Nephron (organoid): ENCODE data around the gene TMEM243.

Experiments
- H3K27ac Mint-ChIP-seq, 3 experiments: 2 replicates each; pipeline ENCODE4 v1.8.0; 2020; ENCODE audit warnings: mixed read lengths in 3 of 3, mild to moderate bottlenecking in 2 of 3, moderate library complexity in 1 of 3
- H3K27me3 Mint-ChIP-seq: 2 replicates; pipeline ENCODE4 v1.8.0; 2021; ENCODE audit warnings: low read depth, mild to moderate bottlenecking, moderate library complexity, mixed read lengths
- H3K36me3 Mint-ChIP-seq: 2 replicates; pipeline ENCODE4 v1.8.0; 2020; ENCODE audit warnings: low read depth, mixed read lengths
- H3K4me1 Mint-ChIP-seq: 2 replicates; pipeline ENCODE4 v1.8.0; 2020; ENCODE audit warnings: mixed read lengths
- H3K4me3 Mint-ChIP-seq, 3 experiments: 2 replicates each; pipeline ENCODE4 v1.8.0; 2020; ENCODE audit warnings: mild to moderate bottlenecking in 3 of 3, mixed read lengths in 3 of 3, moderate library complexity in 2 of 3
- H3K9me3 Mint-ChIP-seq: 2 replicates; pipeline ENCODE4 v1.8.0; 2020; ENCODE audit warnings: mixed read lengths
- TF ChIP-seq, protein P1 (sequence below), 3 experiments: fragments of 200-600 bp; sonication (generic); IDR thresholded peaks; one replicate each; pipeline ENCODE4 v1.5.0; 2021; ENCODE audit warnings: antibody characterized with exemption in 3 of 3; ENCODE audit not compliant: unreplicated experiment in 3 of 3

The TMEM243 gene

GRCh38 chr7:87159538-87159937 is 60.0 kb downstream of the TMEM243 start:
- Mint-ChIP-seq H3K27ac (no peak overlapping the region), H3K36me3 (peaks cover 27% of the 10 kb centered on the region), H3K27me3 (no peaks in the 10 kb centered on the region)

DNA sequence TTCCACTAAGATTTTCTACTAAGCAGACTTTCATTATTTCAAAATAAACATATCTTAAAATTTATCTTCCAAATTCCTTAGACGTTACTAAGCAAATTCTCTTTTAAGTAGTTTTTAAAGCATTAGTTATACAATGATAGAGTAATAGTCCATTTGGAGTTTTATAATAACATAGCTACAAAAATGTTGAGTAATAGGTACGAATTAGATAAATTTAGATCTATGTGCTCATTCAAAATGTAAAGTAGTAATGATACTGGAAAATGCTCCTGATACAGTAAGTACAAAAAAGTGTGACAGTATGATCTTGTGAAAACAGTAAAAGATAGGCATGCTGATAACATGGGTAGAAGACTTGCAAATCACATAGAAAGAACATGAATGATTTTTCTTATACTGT is 62.8 kb downstream of the TMEM243 start:
- Mint-ChIP-seq H3K9me3 (no peaks in the 10 kb centered on the region), H3K4me3 (peak overlapping the region in 2 of 3 experiments; percentile 24 to 60)
- TF ChIP-seq, protein P1, sequence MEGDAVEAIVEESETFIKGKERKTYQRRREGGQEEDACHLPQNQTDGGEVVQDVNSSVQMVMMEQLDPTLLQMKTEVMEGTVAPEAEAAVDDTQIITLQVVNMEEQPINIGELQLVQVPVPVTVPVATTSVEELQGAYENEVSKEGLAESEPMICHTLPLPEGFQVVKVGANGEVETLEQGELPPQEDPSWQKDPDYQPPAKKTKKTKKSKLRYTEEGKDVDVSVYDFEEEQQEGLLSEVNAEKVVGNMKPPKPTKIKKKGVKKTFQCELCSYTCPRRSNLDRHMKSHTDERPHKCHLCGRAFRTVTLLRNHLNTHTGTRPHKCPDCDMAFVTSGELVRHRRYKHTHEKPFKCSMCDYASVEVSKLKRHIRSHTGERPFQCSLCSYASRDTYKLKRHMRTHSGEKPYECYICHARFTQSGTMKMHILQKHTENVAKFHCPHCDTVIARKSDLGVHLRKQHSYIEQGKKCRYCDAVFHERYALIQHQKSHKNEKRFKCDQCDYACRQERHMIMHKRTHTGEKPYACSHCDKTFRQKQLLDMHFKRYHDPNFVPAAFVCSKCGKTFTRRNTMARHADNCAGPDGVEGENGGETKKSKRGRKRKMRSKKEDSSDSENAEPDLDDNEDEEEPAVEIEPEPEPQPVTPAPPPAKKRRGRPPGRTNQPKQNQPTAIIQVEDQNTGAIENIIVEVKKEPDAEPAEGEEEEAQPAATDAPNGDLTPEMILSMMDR (IDR thresholded peaks at IDR 0.05; ENCODE audit: unreplicated experiment in 3 of 3): no peak

More at GRCh38 chr7:87159538-87159937, 60.0 kb downstream of the TMEM243 start:
- Mint-ChIP-seq H3K9me3 (no peaks in the 10 kb centered on the region), H3K4me3 (no peak overlapping the region), H3K4me1 (peaks cover 49% of the 10 kb centered on the region)
- TF ChIP-seq, protein P1 (IDR thresholded peaks at IDR 0.05; ENCODE audit: unreplicated experiment in 3 of 3): no peak

DNA sequence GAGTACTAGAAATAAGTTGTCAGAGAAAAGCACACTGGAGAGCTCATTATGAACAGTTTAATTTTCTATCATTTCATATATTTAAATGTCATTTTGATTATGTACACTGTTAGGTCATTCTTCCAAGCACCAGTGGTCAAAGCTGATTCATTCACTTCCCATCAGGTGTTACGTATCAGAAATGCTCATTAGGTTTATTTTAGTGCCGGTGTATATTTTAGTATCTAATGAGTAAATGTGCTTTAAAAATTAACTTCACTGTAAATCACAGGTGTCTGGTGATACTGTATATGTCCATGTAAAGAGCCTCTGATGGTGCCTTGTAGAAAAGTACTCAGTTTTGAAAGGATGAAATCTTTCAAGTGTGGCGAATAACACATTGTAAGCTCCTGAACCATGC is 63.7 kb downstream of the TMEM243 start:
- TF ChIP-seq, protein P1 (IDR thresholded peaks at IDR 0.05; ENCODE audit: unreplicated experiment in 3 of 3): no peak
- Mint-ChIP-seq H3K27ac (peak overlapping the region in 1 of 3 experiments; percentile 41), H3K4me1 (peaks cover 53% of the 10 kb centered on the region), H3K36me3 (peaks cover 12% of the 10 kb centered on the region), H3K27me3 (no peaks in the 10 kb centered on the region), H3K4me3 (peak overlapping the region; percentile 64 to 75 (median 66)), H3K9me3 (no peaks in the 10 kb centered on the region)

More for the DNA sequence above, 62.8 kb downstream of the TMEM243 start:
- no peaks in the 10 kb centered on the region for H3K27me3 Mint-ChIP-seq
- H3K27ac Mint-ChIP-seq: peak overlapping the region in 2 of 3 experiments; percentile 18 to 20
- peaks cover 53% of the 10 kb centered on the region for H3K4me1 Mint-ChIP-seq
- H3K36me3 Mint-ChIP-seq: peaks cover 12% of the 10 kb centered on the region

DNA sequence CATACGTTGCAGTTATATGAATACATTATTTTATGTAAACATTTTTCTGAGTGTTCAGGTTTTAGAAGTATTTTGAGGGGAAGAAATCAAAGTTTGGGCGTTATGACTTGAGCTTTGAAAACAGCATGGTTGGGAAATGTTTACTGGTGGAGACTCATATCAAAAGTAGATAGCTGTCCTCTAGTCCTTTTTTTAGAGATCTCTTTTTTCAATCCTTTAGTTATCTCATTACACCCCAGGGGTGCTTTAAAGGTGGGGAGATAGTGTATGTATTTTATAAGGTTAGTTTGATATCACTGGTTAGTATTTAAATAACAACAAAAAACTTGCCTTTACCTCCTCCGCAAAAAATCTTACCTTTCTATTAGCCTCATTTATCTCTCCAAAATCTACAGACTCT is 65.0 kb downstream of the TMEM243 start:
- H3K4me3 Mint-ChIP-seq: peak overlapping the region; percentile 94 to 98 (median 95)
- peak overlapping the region; percentile 19 to 100 (median 100) for H3K27ac Mint-ChIP-seq
- H3K9me3 Mint-ChIP-seq: no peaks in the 10 kb centered on the region

GRCh38 chr7:87154166-87154565 is 65.4 kb downstream of the TMEM243 start:
- H3K4me3 Mint-ChIP-seq: peak overlapping the region; percentile 94 to 98 (median 95)
- H3K36me3 Mint-ChIP-seq: peaks cover 7% of the 10 kb centered on the region
- H3K4me1 Mint-ChIP-seq: peaks cover 42% of the 10 kb centered on the region
- peak overlapping the region; percentile 98 to 100 (median 100) for H3K27ac Mint-ChIP-seq
- no peaks in the 10 kb centered on the region for H3K9me3 Mint-ChIP-seq
- TF ChIP-seq, protein P1 (IDR thresholded peaks at IDR 0.05; ENCODE audit: unreplicated experiment in 3 of 3): no peak
- no peaks in the 10 kb centered on the region for H3K27me3 Mint-ChIP-seq

More for the DNA sequence above, 65.0 kb downstream of the TMEM243 start:
- Mint-ChIP-seq H3K27me3 (no peaks in the 10 kb centered on the region), H3K4me1 (peaks cover 47% of the 10 kb centered on the region), H3K36me3 (peaks cover 7% of the 10 kb centered on the region)
- TF ChIP-seq, protein P1 (IDR thresholded peaks at IDR 0.05; ENCODE audit: unreplicated experiment in 3 of 3): no peak
